HL-60 (cell line): ENCODE data around the gene LHX5.

Experiments
- GABPA ChIP-seq: IDR thresholded peaks from 2 replicates; pipeline ENCODE4 v1.6.1; 2012; ENCODE audit warnings: low read depth
- POLR2AphosphoS5 ChIP-seq: IDR thresholded peaks from 2 replicates; pipeline ENCODE4 v1.6.1; 2012; ENCODE audit warnings: low read depth
- REST ChIP-seq: IDR thresholded peaks from 2 replicates; pipeline ENCODE4 v1.6.1; 2012; ENCODE audit warnings: low read depth; ENCODE audit not compliant: insufficient replicate concordance
- SPI1 ChIP-seq: IDR thresholded peaks from 2 replicates; pipeline ENCODE4 v1.6.1; 2012; ENCODE audit warnings: low read depth, mild to moderate bottlenecking, borderline replicate concordance
- TF ChIP-seq, protein P1 (sequence below): IDR thresholded peaks from one replicate; pipeline ENCODE4 v1.5.1; 2011; ENCODE audit warnings: low read length, control low read depth, inconsistent platforms; ENCODE audit not compliant: insufficient read depth

DNA sequence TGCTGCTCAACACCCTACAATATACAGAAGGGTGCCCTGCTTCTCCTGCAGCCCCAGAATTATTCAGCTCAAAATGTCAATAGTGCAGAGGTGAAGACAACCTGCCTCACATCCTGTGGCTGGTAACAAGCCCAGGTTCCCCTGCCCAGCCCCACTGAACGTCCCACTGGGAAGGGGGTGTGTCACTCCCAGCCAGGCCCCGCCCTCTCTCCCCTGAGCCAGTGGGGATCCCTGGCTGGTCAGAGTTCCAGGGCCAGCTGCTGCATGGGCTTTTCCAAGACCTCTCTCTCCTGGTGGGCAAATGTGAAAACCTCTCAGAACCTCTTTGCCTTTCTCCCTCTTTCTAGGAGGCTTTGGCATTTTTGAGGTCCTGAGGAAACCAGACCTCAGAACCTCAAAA, 13.7 kb upstream of the LHX5 start:
- TF ChIP-seq, protein P1, sequence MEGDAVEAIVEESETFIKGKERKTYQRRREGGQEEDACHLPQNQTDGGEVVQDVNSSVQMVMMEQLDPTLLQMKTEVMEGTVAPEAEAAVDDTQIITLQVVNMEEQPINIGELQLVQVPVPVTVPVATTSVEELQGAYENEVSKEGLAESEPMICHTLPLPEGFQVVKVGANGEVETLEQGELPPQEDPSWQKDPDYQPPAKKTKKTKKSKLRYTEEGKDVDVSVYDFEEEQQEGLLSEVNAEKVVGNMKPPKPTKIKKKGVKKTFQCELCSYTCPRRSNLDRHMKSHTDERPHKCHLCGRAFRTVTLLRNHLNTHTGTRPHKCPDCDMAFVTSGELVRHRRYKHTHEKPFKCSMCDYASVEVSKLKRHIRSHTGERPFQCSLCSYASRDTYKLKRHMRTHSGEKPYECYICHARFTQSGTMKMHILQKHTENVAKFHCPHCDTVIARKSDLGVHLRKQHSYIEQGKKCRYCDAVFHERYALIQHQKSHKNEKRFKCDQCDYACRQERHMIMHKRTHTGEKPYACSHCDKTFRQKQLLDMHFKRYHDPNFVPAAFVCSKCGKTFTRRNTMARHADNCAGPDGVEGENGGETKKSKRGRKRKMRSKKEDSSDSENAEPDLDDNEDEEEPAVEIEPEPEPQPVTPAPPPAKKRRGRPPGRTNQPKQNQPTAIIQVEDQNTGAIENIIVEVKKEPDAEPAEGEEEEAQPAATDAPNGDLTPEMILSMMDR: no peak
- TF ChIP-seq REST (no peak), GABPA (no peak), POLR2AphosphoS5 (no peak), SPI1 (no peak)
